Bronchial epithelial cell (primary cell): Measurements from ENCODE around the gene ZNF467. TPM values are rescaled to one million over a fixed set of nuclear protein-coding genes. Genes with fewer than 3 reads are reported as not detected.

Experiments
- DNase-seq: peaks from one replicate; pipeline ENCODE4 v3.0.0-alpha.2; 2010; ENCODE audit warnings: low read depth
- FAIRE-seq: peaks from 2 replicates; lab custom pipeline; 2011; peaks lifted over from hg19 to GRCh38; lab: Jason Lieb, UNC
- H3K27me3 ChIP-seq: 2 replicates; pipeline ENCODE4 v1.5.1; 2011; ENCODE audit warnings: low read length; ENCODE audit not compliant: control insufficient read depth, insufficient read depth
- H3K36me3 ChIP-seq: 2 replicates; pipeline ENCODE4 v1.5.1; 2011; ENCODE audit warnings: low read length; ENCODE audit not compliant: control insufficient read depth, insufficient read depth
- H3K4me3 ChIP-seq: 2 replicates; pipeline ENCODE4 v1.5.1; 2011; ENCODE audit warnings: mild to moderate bottlenecking, low read depth, low read length, control low read depth
- total RNA-seq: library from RNA; depleted of rRNA; stranded (reverse); fragments of >200 nt; gene quantifications from 2 replicates; pipeline ENCODE4 v1.2.1, GENCODE V29; 2014
- TF ChIP-seq, protein P1 (sequence below): IDR thresholded peaks from 2 replicates; pipeline ENCODE4 v1.5.1; 2011; ENCODE audit warnings: mild to moderate bottlenecking, moderate library complexity, low read length, control low read depth, inconsistent platforms; ENCODE audit not compliant: insufficient read depth, severe bottlenecking

Gene ZNF467
- total RNA-seq, 1 donor from 2014 or later, result 0.26 TPM

GRCh38 chr7:149719050-149719899 is 54.1 kb downstream of the ZNF467 start:
- Histone ChIP-seq H3K27me3 (no peaks in the 10 kb centered on the region), H3K36me3 (peaks cover 17% of the 10 kb centered on the region), H3K4me3 (no peak overlapping the region)
- TF ChIP-seq, protein P1, sequence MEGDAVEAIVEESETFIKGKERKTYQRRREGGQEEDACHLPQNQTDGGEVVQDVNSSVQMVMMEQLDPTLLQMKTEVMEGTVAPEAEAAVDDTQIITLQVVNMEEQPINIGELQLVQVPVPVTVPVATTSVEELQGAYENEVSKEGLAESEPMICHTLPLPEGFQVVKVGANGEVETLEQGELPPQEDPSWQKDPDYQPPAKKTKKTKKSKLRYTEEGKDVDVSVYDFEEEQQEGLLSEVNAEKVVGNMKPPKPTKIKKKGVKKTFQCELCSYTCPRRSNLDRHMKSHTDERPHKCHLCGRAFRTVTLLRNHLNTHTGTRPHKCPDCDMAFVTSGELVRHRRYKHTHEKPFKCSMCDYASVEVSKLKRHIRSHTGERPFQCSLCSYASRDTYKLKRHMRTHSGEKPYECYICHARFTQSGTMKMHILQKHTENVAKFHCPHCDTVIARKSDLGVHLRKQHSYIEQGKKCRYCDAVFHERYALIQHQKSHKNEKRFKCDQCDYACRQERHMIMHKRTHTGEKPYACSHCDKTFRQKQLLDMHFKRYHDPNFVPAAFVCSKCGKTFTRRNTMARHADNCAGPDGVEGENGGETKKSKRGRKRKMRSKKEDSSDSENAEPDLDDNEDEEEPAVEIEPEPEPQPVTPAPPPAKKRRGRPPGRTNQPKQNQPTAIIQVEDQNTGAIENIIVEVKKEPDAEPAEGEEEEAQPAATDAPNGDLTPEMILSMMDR, result no peak
- FAIRE-seq, result no peak
- DNase-seq, result peak; percentile 64

DNA sequence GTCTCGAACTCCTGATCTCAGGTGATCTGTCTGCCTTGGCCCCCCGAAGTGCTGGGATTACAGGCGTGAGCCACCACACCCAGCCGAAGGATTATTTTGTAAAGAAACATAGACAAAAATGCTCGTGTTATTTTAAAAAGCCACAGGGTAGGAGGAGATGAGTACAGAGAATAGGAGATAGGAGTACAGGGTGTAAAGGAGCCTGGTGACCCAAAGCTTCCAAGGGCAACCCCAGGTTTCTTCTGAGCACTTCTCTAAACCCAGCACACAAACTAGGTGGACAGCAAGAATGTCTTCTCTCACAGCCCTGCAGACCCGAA is 54.7 kb downstream of the ZNF467 start:
- no peaks in the 10 kb centered on the region for H3K27me3 ChIP-seq
- TF ChIP-seq, protein P1, result no peak
- FAIRE-seq, result no peak
- DNase-seq, result no peak
- no peak overlapping the region for H3K4me3 ChIP-seq
- peaks cover 17% of the 10 kb centered on the region for H3K36me3 ChIP-seq

GRCh38 chr7:149717481-149717880 is 55.9 kb downstream of the ZNF467 start:
- TF ChIP-seq, protein P1, result no peak
- Histone ChIP-seq H3K4me3 (no peak overlapping the region), H3K36me3 (peaks cover 8% of the 10 kb centered on the region), H3K27me3 (no peaks in the 10 kb centered on the region)
- FAIRE-seq (no peak), DNase-seq (no peak)

DNA sequence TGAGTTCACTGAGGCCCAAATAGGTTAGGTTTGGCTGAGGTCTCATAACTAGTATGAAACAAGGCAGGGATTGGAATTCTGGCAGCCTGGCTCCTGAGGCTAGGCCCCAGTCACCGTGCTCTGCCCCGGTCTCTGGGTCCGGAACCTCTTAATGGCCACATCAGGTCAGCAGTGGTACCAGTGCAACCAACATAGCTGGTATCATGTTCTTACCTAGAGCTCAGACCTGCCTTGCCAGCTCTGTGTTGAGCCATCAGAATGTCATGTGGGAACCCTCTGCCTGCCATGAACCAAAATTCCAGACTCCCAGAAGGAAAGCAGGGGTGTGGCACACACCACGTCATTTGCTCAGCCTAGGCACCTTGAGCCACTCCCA is 56.5 kb downstream of the ZNF467 start:
- Histone ChIP-seq H3K4me3 (no peak overlapping the region), H3K36me3 (peaks cover 5% of the 10 kb centered on the region), H3K27me3 (no peaks in the 10 kb centered on the region)
- TF ChIP-seq, protein P1, result no peak
- no peak for DNase-seq
- no peak for FAIRE-seq

DNA sequence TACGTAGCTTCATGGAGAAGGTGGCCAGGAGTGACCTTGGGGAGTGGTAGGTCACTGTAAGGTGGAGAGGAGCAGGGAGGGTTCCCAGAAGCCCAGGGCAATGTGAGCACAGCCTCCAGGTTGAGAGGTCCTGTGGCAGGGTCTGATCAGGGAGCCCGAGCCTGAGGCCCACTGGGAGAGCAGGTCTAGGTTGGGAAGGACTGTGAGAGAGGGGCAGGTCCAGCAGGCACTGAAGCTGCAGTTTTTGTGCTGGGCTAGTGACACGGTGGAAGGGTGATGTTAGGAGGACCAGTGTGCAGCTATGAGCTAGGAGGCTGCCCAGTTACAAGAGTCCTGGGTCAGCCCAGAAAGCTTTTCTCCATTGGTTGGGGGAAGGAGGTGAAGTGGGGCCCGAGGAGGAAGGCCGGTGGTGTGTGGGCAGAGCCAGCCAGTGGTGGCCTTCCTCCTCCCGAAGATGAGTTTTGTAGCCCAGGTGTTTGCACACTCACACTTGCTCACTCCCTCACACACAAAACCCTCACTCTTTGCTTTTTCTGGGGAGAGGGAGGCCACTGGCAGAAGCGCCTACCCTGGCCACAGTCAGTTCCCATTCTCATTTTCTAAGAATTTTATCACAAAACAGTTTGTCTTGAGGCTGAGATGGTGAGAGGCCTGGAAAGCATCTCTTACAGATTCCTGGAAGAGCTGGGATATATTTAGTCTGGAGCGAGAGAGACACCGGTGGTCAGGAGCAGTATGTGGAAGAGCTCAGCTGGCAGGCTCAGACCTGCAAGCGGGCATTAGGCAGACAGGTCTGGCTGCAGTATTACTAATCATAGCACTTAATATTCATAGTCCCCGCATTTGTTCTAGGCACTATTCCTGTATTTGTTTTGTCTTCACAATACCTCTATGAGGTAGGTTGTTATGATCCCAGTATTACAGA is 57.1 kb downstream of the ZNF467 start:
- Histone ChIP-seq H3K27me3 (no peaks in the 10 kb centered on the region), H3K36me3 (peaks cover 5% of the 10 kb centered on the region), H3K4me3 (no peak overlapping the region)
- no peak for FAIRE-seq
- peak; percentile 91 for DNase-seq
- TF ChIP-seq, protein P1, result no peak
